T-helper 9 cell (primary cell): ENCODE results near the gene IGFBP4.
A peak's percentile ranks its signal among the peaks of the same experiment; 100 is the strongest.

Experiments used
- DNase-seq: peaks from one replicate; pipeline ENCODE4 v3.0.0-alpha.2; 2020

IGFBP4 gene

GRCh38 chr17:40432864-40433528, 10.3 kb upstream of the IGFBP4 start:
- DNase-seq: no peak

- DNase-seq: no peak
These were observed 9.5 kb upstream of the IGFBP4 start for GRCh38 chr17:40433551-40434415.

DNA sequence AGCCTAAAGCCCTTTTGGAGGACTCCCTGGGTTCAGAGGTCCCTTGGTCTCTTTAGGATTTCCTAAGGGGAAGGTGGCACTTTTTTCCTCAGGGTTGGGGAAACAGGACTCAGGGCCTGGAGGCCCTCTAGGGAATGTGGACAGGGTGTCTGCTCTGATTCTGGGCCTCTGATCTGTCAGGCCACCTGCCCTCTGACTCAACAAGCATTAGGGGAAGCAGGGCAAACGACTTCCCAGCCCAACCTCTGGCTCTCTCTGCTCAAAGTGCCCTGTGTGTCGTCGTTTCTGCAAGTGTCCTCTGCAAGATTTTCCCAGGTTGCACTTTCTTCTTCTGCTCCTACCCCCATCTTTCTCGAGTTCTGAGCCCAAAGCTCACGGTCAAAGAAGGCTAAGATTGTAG, 6.6 kb upstream of the IGFBP4 start:
- DNase-seq: no peak

- DNase-seq: no peak
These were observed 6.0 kb upstream of the IGFBP4 start for GRCh38 chr17:40437095-40437732.

DNA sequence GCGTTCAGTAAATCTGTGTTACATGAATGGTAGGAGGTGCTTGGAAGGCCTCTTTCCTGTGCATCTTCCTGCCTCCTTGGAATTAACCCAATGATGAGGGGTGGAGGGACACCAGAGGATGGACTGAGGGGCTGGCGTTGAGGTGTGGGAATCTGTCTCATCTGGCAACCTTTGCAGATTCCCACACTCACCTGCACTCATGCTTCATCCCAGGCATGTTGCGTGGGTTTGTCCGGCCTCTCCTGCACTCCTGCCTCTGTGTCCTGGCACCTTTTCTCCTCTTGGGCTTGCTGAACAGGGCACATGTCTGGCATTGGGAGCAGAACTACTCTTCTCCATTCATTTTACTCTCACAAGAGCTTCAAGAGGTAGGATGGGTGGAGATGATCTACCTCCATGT, 3.1 kb upstream of the IGFBP4 start:
- DNase-seq: no peak

DNA sequence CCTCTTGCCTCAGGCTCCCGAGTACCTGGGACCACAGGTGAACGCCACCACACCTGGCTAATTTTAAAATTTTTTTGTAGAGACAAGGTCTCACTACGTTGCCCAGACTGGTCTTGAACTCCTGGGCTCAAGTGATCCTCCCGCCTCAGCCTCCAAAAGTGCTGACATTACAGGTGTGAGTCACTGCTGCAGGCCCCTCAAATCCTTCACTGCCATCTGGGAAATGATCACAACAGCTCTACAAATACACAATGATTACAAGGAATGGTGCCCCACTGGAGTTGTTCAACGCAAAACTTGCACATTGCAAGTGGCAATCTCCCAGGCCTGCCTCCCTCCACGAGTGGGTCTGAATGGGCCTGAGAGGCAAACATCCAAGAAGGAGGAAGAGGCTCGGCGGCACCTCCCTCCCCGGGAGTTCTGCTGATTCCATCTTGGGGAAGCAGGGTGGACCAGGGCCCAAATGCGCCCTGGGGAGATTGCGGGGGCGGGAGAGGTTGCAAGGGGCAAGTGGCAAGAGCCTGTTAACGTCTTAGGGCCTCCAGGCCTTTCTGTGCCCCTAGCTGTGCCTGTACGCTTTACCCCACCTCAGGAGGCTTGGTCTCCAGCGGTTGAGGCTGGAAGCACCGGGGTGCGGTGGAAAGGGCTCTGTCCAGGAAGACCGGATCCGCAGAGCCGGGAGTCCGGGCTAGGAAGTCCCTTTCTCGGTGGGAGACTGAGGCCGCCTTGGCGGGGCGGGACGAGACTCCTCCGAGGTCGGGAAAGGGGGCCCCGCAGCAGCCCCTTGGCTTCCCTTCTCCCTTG, 656 bp upstream of the IGFBP4 start:
- no peak for DNase-seq

DNA sequence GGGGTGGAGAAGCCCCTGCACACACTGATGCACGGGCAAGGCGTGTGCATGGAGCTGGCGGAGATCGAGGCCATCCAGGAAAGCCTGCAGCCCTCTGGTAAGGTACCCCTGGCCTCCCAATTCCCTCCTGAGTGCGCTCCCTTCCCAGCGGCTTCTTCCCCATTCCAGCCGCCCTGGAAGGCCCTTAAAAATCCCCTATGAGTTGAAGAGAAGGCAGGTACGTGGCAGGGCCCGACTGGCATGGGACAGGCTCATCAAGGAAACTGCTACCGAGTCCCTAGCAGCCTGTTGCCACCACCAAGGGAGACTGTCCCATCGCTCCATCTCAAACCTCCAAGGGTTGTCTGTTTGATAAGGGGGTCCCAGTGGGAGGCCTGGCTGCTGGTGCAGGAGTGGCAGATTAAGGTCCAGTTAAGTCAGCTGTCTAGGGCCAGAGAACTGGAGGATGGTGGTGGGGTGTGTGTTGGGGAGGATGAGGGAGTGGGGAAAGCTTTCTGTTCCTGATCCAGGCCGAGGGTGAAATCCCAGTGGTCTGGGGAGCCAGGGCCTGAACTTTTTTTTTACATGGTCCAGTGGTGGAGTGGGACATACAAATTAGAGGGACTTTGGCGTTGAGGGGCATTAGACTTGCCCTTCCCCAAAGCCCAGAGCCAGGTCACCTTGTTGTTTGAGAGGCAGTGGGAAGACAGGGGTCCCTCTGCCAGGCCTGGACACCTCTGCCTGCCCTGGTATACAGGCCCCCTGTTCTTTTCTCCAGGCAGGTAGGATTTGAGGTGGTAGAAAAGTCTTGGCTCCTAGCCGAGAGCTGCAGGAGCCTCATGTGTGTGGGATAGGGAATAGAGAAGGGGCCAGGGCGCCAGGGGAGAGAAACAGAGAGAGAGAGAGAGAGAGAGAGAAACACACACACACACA, 994 bp downstream of the IGFBP4 start:
- DNase-seq: no peak

DNA sequence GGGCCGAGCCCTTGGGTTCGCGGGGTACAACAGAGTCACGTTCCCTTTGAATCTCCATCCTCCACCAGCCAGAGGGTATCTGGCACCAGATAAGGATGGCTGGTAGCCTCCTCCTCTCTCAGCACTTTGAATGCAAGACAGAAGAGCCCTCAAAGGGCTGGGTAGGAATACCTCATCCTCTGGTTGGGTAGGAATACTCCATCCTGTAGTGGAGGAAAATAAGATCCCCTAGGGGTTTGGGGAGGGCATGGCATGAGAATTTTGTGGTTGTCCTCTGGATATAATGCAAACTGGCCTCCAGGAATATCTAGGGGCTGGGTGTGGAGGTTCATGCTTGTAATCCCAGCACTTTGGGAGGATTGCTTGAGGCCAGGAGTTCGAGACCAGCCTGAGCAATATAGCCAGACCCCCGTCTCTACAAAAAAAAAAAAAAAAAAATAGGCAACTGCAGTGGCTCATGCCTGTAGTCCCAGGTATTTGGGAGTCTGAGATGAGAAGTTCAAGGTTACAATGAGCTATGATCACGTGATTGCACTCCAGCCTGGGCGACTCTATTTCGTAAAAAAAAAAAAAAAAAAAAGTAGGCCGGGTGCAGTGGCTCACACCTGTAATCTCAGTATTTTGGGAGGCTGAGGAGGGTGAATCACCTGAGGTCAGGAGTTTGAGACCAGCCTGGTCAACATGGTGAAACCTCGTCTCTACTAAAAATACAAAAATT, 2.7 kb downstream of the IGFBP4 start:
- no peak for DNase-seq

DNA sequence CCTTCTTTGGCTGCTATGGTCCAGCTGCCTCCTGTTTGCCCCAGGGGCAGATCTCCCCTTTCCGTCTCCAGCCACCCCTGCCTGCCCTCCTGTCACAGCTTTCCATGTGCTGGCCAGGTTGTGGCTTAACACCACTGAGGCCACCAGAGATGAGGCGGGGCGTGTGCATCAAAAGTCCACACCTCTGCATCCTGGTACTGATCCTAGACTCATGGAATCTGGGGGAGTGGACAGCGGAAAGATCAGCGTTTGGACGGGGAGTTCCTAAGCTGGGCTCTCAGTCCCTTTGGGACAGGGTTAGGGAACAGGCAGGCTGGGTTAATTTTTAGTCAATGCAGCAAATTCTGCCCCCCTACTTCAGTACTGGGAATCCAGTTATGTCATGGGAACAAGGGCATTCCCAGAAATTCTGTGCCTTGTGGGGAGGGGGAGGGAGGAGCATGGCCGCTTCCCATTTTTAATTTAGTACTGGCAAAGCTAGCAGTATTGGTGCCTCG, 3.9 kb downstream of the IGFBP4 start:
- DNase-seq: no peak

DNA sequence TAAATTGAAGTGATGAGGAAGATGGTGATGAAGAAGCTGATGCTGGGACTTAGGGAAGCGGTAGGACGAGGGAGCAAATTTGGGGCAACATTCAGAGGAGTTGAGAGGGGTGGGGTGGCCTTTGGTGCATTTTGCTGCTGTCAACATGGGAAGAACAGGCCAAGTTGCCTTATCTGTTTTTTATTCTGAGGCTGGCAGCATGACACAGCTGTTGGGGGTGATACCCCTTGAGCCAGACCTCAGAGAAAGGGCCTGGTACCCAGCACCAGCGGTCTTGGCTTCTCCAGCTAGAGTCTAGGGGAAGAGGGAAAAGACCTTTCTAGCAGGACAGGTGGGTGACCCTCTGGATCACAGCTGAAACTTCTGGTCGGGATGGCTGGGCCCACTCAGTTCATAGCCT, 4.6 kb downstream of the IGFBP4 start:
- DNase-seq: no peak

- no peak for DNase-seq
These were observed 5.0 kb downstream of the IGFBP4 start for GRCh38 chr17:40448213-40448638.

GRCh38 chr17:40448639-40449261, 5.5 kb downstream of the IGFBP4 start:
- DNase-seq: no peak

DNA sequence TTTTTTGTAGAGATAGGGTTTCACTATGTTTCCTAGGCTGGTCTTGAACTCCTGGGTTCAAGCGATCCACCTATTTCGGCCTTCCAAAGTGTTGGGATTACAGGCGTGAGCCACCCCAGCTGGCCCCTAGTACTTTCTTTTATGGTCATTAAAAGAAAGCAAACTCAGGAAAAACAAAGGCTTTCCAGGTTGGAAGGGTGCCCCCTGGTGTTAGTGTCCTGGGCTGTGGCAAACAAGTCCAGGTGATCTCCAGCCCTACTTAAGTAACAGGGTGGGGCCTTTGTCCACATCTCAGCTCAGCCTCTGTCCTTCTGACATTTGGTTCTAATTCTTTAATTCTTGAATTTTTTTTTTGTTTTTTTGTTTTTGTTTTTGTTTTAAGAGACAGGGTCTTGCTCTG, 6.9 kb downstream of the IGFBP4 start:
- DNase-seq: peak; percentile 22

DNA sequence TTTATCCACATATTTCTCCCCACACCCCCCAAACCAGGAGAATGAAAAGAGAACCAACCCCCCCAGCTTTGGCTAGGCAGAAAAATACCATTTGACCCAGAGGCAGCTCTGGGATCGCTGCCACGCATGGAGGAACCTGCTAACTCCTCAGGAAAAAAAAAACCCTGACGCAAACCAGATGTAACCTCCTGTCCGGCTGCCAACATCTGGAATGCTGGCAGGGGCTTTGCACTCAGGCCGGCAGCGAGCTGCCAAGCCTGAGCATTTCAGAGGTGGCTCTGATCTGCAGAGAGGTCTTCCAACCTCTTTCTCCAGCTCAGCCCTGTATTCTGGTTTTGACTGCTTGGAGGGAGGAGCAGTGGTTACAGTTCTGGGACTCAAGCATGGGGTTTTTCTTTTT, 8.2 kb downstream of the IGFBP4 start:
- no peak for DNase-seq

GRCh38 chr17:40452216-40452787, 9.1 kb downstream of the IGFBP4 start:
- no peak for DNase-seq

- no peak for DNase-seq
These were observed 9.7 kb downstream of the IGFBP4 start for GRCh38 chr17:40452921-40453378.

DNA sequence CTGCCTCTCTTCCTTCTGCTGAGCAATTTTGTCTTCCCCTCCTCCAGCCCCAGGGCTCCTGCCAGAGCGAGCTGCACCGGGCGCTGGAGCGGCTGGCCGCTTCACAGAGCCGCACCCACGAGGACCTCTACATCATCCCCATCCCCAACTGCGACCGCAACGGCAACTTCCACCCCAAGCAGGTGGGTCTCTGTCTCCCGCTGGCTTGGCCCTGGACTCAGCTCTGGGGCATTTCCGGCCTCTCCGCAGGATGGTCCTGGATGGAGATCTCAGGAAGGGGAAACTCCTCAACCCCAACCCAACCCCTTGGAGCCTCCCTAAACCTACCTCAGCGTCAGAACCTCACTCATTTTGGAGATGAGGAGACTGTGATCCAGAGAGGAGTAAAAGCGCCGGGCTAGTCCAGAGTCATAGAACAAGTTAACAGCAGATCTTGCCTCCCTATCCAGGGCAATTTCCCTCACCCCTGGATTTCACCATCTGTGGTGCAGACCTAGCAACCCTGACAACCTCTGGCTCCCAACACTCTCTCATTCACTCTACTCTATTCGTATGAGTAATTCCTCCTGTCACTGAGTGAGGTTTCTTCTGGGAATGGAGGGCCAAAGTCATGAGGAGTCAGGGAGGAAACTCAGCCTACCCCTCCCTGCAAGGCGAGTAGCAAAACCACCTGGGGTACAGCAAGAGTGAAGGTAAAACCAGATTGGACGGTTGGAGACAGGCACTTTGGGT, 10.8 kb downstream of the IGFBP4 start:
- no peak for DNase-seq

- no peak for DNase-seq
These were observed 11.4 kb downstream of the IGFBP4 start for GRCh38 chr17:40454613-40454995.

DNA sequence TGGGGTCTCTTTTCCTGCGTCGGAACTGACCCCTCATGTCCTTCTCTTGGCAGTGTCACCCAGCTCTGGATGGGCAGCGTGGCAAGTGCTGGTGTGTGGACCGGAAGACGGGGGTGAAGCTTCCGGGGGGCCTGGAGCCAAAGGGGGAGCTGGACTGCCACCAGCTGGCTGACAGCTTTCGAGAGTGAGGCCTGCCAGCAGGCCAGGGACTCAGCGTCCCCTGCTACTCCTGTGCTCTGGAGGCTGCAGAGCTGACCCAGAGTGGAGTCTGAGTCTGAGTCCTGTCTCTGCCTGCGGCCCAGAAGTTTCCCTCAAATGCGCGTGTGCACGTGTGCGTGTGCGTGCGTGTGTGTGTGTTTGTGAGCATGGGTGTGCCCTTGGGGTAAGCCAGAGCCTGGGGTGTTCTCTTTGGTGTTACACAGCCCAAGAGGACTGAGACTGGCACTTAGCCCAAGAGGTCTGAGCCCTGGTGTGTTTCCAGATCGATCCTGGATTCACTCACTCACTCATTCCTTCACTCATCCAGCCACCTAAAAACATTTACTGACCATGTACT, 13.2 kb downstream of the IGFBP4 start:
- DNase-seq: no peak
